Measurements from ENCODE around the gene CYB5R4. TPM values are rescaled to one million over a fixed set of nuclear protein-coding genes. Genes with fewer than 3 reads are reported as not detected.

Gene CYB5R4
- total and polyA plus RNA-seq, 2 of the 13 experiments (the other 11 are each of a cell fraction or from before 2014, with no cell fraction given): 5.3 to 26.1 TPM

DNA sequence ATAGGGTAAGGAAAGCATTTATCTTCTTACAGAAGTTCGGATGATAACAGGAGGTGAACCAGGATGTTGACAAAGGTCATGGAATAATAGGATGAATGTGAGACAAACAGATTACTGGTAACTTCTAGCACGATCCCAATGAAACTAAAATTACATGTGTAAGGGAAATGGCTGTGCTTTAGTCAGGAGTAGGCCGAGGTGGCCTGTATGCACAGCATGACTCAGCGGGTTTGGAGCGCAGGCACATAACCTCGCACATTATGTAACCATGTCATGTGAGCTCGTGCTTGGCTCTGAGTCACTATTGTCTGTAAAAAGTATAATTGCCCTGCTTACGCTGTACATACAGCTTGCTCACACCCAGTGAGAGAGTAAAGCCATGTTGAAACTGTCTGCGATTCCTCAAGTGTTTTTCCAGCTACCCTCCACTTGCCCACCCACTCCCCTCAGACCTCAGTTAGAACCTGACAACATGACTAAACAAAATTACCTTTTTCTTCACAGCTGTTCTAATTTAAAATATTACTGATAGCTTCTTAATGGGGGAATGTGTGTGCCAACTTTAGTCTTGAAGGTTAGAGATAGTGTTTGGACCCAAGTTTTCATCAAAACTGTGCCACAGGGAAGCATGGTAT lies 8.2 kb downstream of the CYB5R4 start:
- no peak overlapping the region for H2AFZ ChIP-seq (ENCODE audit: low read length)
- no peak for ATAC-seq
- no peak overlapping the region for H3K9ac ChIP-seq (ENCODE audit: insufficient read depth, low read depth, low read length)
- DNase-seq (ENCODE audit: low spot score): no peak
- H3K4me1 ChIP-seq (ENCODE audit: insufficient read depth, low read length): no peaks in the 10 kb centered on the region
- no peaks in the 10 kb centered on the region for H3K27me3 ChIP-seq (ENCODE audit: control insufficient read depth in 1 of 2, insufficient read depth in 2 of 2, low read length in 2 of 2)
- H3K4me3 ChIP-seq (replicated peaks in 1 of 3; ENCODE audit: insufficient read depth in 1 of 3, low read depth in 2 of 3, low read length in 3 of 3): no peak overlapping the region
- ChIA-PET POLR2A (no interaction called here), CTCF (ENCODE audit: low intra/inter-chr PET ratio, low total read pairs) (no interaction called here)
- H3K27ac ChIP-seq (ENCODE audit: extremely low read length, insufficient read depth, low read length): no peak overlapping the region
- no peak overlapping the region for H3K4me2 ChIP-seq (ENCODE audit: low read depth, low read length)
- intact Hi-C loops (cut with micrococcal nuclease; ENCODE audit: unreplicated experiment) (no loop called here), in situ Hi-C loops (cut with HindIII; ENCODE audit: extremely low pct_ligation_motif_present, low pct_unique_long_range_greater_than_20kb) (no loop called here)
- H3K79me2 ChIP-seq (ENCODE audit: insufficient read depth, low read length): no peaks in the 10 kb centered on the region
- no TSS peak for BruUV-seq (replicated peaks)
- whole genome bisulfite sequencing (ENCODE audit: low lambda C conversion rate): 85% methylated on average over 8 of the region's 9 CpGs
- TF ChIP-seq MAFK (conservative IDR thresholded peaks at IDR 0.05 in 1 of 2, IDR thresholded peaks at IDR 0.05 in 1 of 2; ENCODE audit: low read length in 2 of 2): 0 out of 4 replicates have a peak, but pooled peaks have one; percentile 10 to 30
- 0 out of 2 replicates have a peak, but pooled peaks have one; percentile 53 for TF ChIP-seq ZSCAN31 (CRISPR knock-in tag; IDR thresholded peaks at IDR 0.05; ENCODE audit: low read depth)
- no peak for TF ChIP-seq SMARCC2 (IDR thresholded peaks at IDR 0.05)
- peak; percentile 56; the same call in 1 of the 2 replicates for TF ChIP-seq NFE2L2 (IDR thresholded peaks at IDR 0.05; ENCODE audit: low read length)
- TF ChIP-seq, protein P1, sequence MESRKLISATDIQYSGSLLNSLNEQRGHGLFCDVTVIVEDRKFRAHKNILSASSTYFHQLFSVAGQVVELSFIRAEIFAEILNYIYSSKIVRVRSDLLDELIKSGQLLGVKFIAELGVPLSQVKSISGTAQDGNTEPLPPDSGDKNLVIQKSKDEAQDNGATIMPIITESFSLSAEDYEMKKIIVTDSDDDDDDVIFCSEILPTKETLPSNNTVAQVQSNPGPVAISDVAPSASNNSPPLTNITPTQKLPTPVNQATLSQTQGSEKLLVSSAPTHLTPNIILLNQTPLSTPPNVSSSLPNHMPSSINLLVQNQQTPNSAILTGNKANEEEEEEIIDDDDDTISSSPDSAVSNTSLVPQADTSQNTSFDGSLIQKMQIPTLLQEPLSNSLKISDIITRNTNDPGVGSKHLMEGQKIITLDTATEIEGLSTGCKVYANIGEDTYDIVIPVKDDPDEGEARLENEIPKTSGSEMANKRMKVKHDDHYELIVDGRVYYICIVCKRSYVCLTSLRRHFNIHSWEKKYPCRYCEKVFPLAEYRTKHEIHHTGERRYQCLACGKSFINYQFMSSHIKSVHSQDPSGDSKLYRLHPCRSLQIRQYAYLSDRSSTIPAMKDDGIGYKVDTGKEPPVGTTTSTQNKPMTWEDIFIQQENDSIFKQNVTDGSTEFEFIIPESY (CRISPR knock-in tag; IDR thresholded peaks at IDR 0.05): peak; percentile 19; the same call in 1 of the 2 replicates
- peak; percentile 52 for TF ChIP-seq FOSL2 (CRISPR knock-in tag; IDR thresholded peaks at IDR 0.05)
- no peaks in the 10 kb centered on the region for H4K20me1 ChIP-seq (ENCODE audit: insufficient read depth, low read length)
- no peak for FAIRE-seq
- no peaks in the 10 kb centered on the region for H3K9me3 ChIP-seq (ENCODE audit: low read length)
- H3K36me3 ChIP-seq (replicated peaks in 1 of 2; ENCODE audit: control insufficient read depth in 1 of 2, insufficient read depth in 2 of 2, low read length in 2 of 2): peaks cover 0 to 18% of the 10 kb centered on the region in 2 experiments; a peak in 2 of 5 replicates

DNA sequence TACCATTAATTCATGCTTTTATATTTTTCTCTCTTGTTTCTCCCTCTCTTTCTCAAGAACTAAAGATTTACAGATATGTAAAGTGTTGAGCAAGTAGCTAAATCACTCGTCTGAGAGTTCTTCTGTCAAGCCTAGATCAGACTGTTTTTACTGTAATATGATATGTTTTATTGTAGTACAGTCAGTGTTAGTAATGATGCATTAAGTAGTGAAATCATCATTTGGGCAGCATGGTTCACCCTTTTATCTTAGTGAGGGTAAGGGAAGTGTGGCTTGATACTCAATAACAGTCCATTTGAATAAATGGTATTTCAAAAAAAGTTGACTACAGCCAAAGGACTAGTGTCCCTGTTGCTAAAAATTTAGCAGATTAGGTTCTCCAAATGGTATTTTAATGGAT lies 9.2 kb downstream of the CYB5R4 start:
- ATAC-seq (no peak), DNase-seq (ENCODE audit: low spot score) (no peak), FAIRE-seq (no peak)
- Histone ChIP-seq H3K36me3 (replicated peaks in 1 of 2; ENCODE audit: control insufficient read depth in 1 of 2, insufficient read depth in 2 of 2, low read length in 2 of 2) (peaks cover 0 to 18% of the 10 kb centered on the region in 2 experiments; a peak in 2 of 5 replicates), H3K9ac (ENCODE audit: insufficient read depth, low read depth, low read length) (no peak overlapping the region), H2AFZ (ENCODE audit: low read length) (no peak overlapping the region), H3K9me3 (ENCODE audit: low read length) (no peaks in the 10 kb centered on the region), H3K4me1 (ENCODE audit: insufficient read depth, low read length) (no peaks in the 10 kb centered on the region), H3K27me3 (ENCODE audit: control insufficient read depth in 1 of 2, insufficient read depth in 2 of 2, low read length in 2 of 2) (no peaks in the 10 kb centered on the region), H4K20me1 (ENCODE audit: insufficient read depth, low read length) (no peaks in the 10 kb centered on the region), H3K27ac (ENCODE audit: extremely low read length, insufficient read depth, low read length) (no peak overlapping the region), H3K79me2 (ENCODE audit: insufficient read depth, low read length) (no peaks in the 10 kb centered on the region), H3K4me3 (replicated peaks in 1 of 3; ENCODE audit: insufficient read depth in 1 of 3, low read depth in 2 of 3, low read length in 3 of 3) (no peak overlapping the region), H3K4me2 (ENCODE audit: low read depth, low read length) (no peak overlapping the region)
- ChIA-PET POLR2A (no interaction called here), CTCF (ENCODE audit: low intra/inter-chr PET ratio, low total read pairs) (no interaction called here)
- TF ChIP-seq ZNF781 (CRISPR knock-in tag; IDR thresholded peaks at IDR 0.05; ENCODE audit: borderline replicate concordance, not compliant biosample characterization) (no peak), ZNF564 (CRISPR knock-in tag; IDR thresholded peaks at IDR 0.05) (no peak), ZNF350 (CRISPR knock-in tag; IDR thresholded peaks at IDR 0.05; ENCODE audit: borderline replicate concordance, low read depth) (no peak), PAF1 (CRISPR knock-in tag; IDR thresholded peaks at IDR 0.05) (no peak), NRL (CRISPR knock-in tag; IDR thresholded peaks at IDR 0.05; ENCODE audit: borderline replicate concordance) (no peak), ZNF510 (CRISPR knock-in tag; IDR thresholded peaks at IDR 0.05; ENCODE audit: low read depth) (no peak), TARDBP (CRISPR knock-in tag; IDR thresholded peaks at IDR 0.05) (no peak)
- TF ChIP-seq, protein P2, sequence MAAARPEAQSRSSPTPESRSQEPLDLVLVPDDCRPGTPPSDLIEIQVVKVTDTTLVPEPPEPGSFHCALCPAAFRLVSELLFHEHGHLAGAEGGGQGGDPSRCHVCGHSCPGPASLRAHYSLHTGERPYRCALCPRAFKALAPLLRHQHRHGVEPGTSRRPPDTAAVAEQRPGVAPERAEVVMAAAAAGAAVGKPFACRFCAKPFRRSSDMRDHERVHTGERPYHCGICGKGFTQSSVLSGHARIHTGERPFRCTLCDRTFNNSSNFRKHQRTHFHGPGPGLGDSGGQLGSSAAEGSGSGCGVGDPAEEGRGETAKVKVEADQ (CRISPR knock-in tag; IDR thresholded peaks at IDR 0.05; ENCODE audit: borderline replicate concordance): no peak
- in situ Hi-C loops (cut with HindIII; ENCODE audit: extremely low pct_ligation_motif_present, low pct_unique_long_range_greater_than_20kb): no loop called here
- 84% methylated on average over 1 of the region's 1 CpG for WGBS (ENCODE audit: low lambda C conversion rate)
- intact Hi-C loops (cut with micrococcal nuclease; ENCODE audit: unreplicated experiment): no loop called here
- BruUV-seq (replicated peaks): no TSS peak

All from HepG2 (cell line).